HG03442 (cell line): ENCODE results near the gene PTPRM.

Experiments
- ATAC-seq: cut with Tn5 transposase; IDR thresholded peaks from one replicate; pipeline ENCODE4 v1.9.1; 2021; ENCODE audit warnings: mild to moderate bottlenecking, moderate library complexity; ENCODE audit not compliant: unreplicated experiment

The PTPRM gene

DNA sequence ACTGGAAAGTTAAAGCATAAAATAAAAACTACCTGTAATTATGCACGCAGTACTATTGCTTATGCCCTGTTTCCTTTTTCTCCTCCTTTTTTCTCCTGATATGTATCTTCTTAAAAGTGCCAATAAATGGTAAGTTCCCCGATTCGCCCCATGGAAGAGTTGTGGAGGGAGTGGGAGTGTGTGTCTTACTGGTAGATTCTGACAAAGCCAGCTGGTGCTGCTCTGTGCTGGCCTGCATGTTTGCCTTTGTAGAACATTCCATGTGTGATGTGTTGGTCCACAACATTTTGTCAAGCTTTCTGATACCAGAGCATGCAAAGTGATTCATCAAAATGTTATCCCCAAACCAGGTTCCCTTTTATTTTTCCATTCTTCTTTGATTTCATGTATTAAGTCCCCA is 685.3 kb downstream of the PTPRM start:
- no peak for ATAC-seq

DNA sequence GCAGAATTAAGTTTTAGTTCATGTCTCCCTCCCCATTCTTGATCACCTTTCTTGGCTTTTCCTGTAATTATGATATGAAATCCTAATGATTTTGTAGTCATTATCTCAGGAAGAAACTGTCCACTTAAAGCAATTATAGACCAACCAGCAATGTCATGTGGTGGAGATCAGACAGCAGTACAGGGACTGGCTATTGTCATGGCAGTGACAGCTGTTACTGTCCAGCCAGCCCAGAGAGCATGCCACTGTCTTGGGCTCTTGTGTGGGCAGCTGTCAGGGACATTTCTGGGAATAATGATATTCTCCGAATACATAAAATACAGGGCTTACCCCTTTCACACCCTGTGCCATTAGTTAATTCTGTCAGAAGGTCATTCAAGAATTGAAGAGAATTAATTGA is 686.8 kb downstream of the PTPRM start:
- no peak for ATAC-seq

DNA sequence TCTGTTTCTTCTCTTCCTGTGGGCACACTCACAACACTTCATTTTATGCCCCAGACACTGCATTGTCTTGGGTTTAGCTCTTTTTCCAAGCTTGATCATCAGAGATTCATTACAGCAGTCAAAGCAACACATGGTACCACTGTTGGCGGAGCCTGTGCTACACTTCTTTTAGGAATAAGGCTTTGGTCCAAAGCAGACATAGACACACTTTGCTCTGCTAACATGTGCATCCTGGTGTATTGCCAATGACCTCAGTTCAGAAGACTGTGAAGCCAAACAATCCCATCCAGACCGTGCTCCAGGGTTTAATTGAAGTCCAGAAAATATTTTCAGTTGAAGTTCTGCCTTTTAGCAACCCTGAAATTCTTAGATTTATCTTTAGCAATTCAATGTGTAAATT is 687.5 kb downstream of the PTPRM start:
- ATAC-seq = no peak

DNA sequence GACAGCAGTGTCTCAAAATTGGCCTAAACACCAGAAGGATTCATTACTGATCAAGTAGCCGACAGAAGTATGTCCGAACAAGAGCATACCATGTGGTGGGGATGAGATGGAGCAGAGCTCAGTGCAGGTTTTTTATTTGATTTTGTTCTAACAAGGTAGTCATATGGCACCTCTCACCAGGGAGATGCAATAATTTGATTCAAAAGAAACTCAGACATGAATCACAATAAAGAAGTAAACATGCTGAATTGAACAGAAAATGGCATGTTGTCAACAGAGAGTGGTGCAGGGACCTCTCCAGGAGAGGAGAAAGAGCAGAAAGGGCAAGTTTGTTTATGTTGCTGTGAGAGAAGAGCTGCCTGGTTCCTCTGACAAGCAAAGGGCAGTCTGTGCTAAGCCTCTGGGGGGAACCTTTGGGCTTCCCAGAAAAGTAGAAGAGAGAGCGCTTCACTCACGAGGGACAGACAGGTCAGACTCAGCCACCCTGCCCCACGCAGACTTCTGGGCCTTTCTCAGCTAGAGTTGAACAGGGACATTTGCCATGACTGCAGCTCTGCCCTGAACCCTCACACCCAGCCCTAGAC is 690.8 kb downstream of the PTPRM start:
- ATAC-seq = no peak

DNA sequence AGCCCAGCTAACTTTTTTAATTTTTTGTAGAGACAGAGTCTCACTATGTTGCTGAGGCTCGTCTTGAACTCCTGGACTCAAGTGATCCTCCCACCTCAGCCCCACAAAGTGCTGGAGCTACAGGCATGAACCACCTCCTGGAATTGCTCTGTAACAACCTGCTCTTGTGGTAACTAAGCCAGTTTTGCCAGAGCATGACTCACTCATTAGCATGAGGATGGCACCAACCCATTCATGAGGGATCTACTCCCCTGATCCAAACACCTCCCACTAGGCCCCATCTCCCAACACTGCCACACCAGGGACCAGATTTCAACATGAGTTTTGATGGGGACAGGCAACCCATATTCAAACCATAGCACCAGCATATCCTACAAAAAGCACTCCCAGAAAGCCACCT is 693.2 kb downstream of the PTPRM start:
- ATAC-seq = no peak

DNA sequence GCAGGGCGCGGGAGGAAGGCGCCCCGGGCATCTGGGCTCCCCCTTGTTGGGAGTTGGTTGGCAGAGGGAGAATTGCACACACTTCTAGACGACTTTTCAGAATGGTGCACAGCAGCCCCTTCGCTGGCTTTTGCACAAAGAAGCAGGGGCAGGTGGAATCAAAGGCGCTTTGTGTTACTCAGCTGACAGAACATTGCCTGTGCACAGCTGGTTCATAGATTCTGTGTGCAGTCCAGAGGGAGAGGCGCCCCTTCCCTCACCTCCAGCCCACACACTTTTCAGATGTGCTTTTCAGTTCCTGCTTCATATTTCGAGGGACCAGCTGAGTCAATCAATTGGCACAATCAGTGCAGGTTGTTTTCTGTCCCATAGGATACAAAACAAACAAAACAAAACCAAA is 693.7 kb downstream of the PTPRM start:
- ATAC-seq = peak; percentile 68

DNA sequence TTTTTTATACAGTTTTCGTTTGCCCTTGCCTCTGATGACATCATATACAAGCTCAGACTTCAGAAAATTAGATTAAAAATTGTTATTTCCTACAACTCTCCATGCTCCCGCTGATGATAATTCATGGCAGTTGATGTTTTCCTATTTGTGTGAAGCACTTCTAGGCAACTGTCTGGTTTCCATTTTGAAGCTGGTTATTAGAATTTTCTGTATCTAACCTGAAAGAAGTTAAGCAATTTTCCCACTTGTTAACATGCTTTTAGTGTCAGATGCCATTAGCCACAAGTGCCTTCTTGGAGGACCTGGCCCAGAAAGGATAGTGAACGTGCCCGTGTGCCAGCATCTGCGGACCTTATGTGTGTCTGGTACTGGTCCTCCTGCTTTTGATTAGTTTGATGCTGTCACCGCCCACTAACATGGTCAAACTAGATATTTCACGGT is 694.6 kb downstream of the PTPRM start:
- no peak for ATAC-seq

DNA sequence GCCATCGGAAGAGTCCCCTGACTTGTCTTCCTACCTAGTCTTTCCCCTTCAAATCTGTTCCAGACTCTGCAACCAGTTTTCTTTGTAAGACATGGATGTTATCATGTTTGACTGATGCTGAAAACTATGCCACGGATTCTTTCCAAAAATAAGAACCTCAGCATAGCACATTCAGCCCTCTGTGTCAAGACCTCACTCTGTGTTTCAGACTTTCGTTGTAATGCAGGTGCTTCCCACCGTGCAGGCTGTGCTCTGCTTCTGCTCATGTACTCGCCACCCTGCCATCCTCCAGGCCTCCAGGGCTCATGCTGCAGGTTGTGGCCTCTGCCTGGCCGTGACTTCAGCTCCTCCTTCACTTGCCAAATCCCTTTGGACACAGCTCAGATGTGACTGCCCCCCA is 695.1 kb downstream of the PTPRM start:
- ATAC-seq = no peak

DNA sequence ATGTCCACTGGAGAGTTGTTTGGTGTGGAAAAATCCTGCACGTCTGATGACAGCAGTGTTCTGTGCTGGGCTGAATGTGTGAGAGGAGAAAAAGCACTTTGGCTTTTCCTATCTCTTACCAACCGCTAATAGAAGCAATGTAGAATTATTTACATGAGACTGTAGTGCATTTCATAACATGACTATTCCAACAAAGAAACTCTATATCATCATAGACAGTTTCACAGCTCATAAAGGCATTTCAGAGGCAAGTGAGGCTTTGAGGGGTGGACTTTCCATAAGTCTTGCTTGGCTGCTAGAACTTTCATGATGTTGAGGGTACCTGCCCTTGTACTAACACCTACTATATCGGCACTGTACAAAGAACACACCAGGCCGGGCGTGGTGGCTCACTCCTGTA is 697.0 kb downstream of the PTPRM start:
- no peak for ATAC-seq

DNA sequence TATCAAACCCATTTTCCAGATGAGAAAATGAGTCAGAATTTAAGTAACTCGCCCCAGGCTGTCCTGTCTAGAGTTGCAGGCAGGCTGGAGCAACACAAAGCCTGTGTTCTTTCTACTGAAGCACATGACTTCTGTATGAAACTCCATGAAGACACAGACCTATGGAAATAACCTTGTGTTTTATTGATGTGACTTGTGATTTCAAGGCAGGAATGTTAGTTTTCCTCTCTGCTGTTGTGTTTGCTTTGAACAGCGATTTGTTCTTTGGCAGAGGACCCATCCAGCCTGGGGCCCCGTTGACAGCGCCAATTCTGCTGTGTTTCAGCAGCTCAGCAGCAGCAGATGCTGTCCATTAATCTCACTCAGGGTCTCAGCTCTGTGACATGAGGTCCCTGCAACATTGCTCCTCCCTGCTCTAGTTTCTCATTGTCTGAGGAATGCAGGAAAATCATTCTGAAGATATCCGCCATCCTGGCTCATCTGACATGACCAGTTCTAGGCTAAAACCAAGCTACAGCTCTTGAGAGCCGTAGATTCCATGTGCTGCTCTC is 697.8 kb downstream of the PTPRM start:
- no peak for ATAC-seq

DNA sequence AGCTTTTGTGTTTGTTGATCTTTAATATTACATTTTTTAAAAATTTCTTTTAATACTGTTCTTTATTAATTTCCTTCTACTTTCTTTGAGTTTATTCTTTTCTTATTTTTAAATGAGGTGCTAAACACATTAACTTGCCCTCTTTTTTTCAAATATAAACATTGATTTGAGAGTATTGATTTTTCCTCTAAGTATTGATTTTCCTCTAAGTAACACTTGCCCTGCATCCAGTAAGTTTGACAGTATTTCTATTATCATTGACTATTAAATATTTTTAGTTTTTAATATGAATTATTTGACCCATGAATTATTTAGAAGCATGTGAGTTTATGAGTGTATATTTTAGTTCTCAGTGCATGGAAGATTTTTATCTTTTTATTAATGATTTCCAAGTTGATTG is 705.1 kb downstream of the PTPRM start:
- ATAC-seq = no peak

DNA sequence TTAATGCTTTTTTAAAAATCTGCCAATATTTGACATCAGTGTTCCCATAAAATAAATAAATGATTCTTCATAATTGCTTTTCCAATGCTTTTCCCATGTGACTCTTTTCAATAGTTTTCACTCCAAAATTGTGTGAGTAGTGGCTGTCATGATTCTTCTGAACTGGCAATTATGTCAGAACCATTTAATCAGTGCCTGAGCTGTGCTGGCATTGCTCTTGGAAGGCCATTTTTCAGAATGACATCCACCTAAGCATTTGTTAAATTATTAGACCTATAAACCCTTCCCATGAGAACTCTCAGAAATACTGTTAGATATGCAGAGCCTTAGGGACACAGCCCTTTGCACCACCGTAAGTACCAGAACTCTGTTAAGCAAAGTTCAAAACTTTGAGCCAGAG is 707.3 kb downstream of the PTPRM start:
- no peak for ATAC-seq

DNA sequence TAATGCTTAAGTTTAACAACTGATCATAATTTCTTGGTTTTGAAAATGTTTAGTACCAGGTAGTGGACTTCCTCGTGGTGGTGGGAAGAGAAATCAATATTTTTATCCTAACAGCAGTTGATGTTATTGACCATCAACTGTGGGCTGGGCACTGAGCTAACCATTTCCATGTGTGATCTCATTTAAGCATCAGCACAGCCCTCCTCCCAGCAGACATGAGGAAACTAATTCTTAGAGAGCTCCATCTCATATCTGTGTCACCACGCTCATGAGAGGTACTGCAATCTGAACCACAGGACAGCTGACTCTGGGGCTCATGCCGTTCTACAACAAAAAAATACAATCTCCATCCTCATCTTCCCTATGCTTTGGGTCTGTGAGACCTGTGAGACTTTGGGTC is 709.3 kb downstream of the PTPRM start:
- ATAC-seq = no peak

DNA sequence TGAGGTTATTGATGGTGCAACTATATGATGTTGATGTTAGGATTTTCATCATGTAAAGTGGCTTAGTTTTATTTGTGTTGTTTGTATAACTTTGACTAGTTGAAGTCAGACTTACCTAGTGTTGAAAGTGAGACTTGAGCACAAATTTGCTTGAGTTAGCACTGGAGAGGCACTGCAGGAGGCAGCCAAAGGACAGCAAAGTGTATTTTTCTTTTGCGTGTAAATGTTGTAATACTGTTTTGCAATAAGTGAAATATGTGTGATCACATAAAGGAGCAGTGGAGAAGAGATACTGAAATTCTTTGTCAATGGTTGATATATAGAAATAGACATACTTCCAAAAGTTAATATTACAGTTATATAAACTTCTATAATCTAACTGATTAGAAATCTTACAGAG is 710.2 kb downstream of the PTPRM start:
- ATAC-seq = no peak

DNA sequence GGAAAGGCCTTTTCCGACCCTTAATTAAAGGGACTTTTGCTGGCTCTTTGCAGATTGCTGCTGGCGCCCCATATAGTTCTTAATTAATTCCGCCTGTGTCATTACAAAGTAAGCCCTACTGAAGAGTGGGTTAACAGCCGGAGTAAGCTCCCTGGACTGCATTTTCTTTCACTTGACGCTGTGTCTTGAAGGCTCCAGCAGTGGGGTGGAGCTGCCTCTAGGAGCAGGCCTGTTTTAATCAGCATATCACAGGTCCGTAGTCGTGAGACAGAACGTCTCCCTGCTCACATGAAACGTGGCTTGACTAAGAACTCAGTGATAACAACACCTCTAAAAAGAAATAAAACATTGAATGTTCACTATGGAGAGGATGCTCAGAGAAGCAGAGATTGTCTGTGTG is 712.2 kb downstream of the PTPRM start:
- no peak for ATAC-seq

DNA sequence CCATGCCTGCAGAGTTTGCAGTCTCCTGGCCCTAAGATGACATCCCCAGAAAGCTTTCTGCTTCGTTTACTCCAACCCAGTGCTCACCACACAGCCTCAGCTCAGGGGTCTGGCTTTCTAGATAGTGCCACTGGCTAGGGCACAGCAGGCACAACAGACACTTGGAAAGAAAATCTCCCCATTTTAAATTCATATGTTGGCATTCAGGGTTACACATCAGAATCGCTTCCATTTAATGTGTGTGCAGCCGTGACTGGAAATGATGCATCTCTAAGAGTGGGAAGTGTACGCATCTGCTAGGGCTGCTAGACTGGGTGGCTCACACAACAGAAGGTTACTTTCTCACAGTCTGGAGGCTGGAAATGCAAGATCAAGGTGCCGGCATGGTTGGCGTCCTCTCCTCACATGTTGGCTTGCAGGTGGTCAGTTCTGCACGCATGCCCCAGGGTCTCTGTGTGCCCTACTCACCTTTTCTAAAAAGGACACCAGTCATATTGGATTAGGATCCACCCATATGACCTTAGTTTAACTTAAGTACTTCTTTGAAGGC is 712.7 kb downstream of the PTPRM start:
- ATAC-seq = no peak

DNA sequence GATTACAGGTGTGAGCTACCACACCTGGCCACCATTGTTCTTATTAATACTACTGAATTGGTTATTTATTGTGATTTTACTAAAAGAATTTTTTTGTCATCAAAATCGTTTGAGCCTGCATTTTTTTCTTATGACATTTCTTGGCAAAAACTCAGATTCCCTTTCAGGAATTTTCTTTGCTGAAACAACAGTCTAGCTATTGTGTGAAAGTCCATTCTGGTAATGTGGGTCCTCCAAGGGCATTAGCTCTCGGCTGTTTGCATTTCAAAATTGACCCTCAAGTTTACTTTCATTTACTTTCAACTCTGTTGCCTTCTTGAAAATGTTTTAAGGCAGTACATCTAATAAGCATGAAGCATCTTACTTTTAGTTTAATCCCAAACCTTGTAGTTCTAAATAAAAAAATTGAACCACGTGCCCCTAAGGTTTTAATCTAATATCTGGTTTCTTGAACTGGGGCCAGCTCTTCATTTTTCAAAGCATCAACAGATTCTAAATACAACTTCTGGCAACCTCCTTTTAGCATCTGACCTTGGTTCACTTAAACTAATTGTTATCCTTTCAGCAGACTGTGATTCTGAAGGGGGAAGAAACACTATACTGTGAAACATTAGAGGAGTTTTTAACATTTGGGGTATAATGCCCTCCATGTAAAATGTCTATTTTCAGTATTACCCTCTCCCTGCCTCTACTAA is 716.9 kb downstream of the PTPRM start:
- ATAC-seq = no peak

DNA sequence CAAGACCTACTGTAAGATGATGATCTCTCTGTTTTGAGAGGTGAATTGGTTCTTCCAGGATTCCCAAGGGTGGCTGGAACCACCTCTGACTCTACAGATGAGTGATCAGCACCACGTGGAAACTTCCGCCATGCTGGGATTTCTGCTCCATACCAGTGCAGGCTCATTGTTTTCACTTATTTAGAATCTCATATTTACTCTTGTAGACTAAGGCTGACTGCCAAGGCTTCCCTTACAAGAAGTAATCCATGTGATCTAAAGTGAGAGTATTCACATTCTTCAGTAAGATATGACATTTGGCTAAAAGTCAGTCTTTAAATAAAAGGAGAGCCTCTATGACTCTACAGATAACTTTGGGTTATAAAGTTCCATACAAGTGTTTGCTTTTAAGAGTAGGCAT is 719.2 kb downstream of the PTPRM start:
- ATAC-seq = no peak

DNA sequence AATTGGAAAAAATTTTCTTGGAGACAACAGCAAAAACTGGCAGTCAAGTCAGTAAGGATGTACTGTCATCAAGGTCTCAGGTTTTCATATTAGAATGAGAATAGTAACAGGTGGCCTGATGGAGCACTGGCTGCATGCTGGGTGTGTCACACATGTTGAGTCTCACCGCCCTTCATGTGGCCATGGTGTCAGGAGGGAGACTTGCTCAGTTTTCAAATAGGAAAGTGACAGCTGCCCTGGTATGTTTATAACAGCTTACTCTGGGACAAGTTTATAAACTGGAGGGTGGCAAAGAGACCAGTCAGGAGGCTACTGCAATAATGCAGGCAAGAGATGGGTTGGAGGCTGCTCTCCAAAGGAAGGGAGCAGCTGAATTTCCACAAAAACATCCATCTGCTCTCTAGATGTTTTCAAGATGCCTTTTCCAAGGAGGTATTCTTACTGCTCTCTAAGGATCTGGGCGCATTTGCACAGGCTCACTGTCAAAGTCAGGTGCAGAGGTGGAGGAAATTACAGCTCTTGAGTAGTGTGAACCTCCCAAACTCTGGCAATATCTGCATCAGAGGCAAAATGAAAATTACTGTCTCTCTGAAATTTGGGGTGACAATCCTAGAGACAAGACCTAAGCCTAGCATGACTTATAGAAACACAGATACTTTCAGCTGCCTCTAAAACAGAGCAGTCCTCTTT is 720.2 kb downstream of the PTPRM start:
- no peak for ATAC-seq

DNA sequence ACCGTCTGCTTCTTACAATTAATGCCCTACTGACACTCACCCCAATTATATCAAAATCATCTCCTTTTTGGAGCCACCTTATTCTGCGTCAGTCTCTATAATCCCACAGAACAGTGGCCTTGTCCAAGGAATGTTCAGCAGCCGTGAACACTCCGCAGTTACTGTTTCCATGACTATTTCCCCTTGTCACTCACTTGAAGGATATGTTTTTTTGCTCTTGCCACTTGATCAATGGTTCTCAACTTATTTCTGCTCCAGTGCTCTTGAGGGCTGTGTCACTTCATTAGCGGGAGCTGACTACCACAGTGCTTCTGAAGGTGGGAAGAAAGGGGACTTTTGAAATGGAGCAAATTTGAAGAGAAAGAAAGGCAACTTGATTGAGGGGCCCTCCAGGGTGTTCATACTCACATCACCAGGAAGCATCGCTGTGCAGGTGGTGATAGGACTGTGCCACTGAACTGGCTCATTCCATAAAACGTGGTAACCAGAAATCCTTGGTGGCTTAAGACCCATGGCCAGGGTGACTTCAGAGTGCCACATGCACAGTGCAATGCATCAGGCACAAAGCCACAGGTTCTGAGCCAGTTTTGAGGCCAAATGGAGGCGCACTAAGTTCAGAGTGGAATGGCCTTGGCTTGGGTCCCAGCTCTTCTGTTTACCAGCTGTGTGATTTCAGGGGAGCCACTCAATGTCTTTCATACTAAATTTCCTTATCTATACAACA is 721.5 kb downstream of the PTPRM start:
- ATAC-seq = no peak

DNA sequence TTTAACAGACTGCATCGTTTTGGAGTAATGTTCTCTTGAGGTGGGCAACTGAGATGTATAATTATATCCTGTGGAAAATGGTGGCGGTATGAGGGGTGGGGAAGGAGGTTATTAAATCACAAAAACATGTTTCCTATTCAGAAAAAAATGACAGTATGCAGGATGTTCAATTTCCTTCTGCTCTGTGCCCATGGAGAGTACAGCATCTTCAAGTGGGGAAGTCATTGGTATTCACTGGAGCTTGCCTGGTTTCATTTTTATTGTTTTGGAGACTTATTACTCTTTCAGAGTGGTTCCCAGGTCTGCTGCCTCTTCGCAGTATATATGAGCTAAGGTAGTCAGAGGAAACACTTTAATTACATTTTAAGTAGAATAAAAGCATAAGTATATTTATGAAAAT is 723.3 kb downstream of the PTPRM start:
- ATAC-seq = no peak
